GM12878 (cell line): ENCODE data around the gene LIG4. TPM values are rescaled to one million over a fixed set of nuclear protein-coding genes. Genes with fewer than 3 reads are reported as not detected.

Source experiments
- BACH1 ChIP-seq: fragments of 450-650 bp; IDR thresholded peaks from 2 replicates; pipeline ENCODE4 v1.6.1; 2017; ENCODE audit warnings: mild to moderate bottlenecking, borderline replicate concordance
- BCL3 ChIP-seq: IDR thresholded peaks from 2 replicates; pipeline ENCODE4 v1.6.1; 2011; ENCODE audit warnings: borderline replicate concordance, low read depth, mild to moderate bottlenecking, moderate library complexity, low read length; ENCODE audit not compliant: insufficient read depth, poor library complexity, severe bottlenecking
- CHD2 ChIP-seq: IDR thresholded peaks from 2 replicates; pipeline ENCODE4 v1.6.1; 2011; ENCODE audit warnings: low read depth, low read length, improper control_type of control experiment, borderline replicate concordance
- HCFC1 ChIP-seq: fragments of 150-350 bp; IDR thresholded peaks from 2 replicates; pipeline ENCODE4 v1.6.1; 2014; ENCODE audit warnings: low read length
- HDAC6 ChIP-seq: fragments of 200-600 bp; sonication (generic); IDR thresholded peaks from one replicate; pipeline ENCODE4 v1.8.0; 2017; ENCODE audit warnings: antibody characterized with exemption; ENCODE audit not compliant: unreplicated experiment
- PRDM15 ChIP-seq: fragments of 450-650 bp; formaldehyde crosslinking; IDR thresholded peaks from 2 replicates; pipeline ENCODE4 v1.4.0; 2020; ENCODE audit warnings: mild to moderate bottlenecking, moderate library complexity
- RAD51 ChIP-seq: fragments of 450-650 bp; IDR thresholded peaks from 2 replicates; pipeline ENCODE4 v1.6.1; 2016; ENCODE audit warnings: moderate library complexity, mild to moderate bottlenecking, inconsistent platforms
- SIX5 ChIP-seq: IDR thresholded peaks from 2 replicates; pipeline ENCODE4 v1.6.1; 2011; ENCODE audit warnings: mild to moderate bottlenecking, low read depth, low read length, moderate library complexity; ENCODE audit not compliant: severe bottlenecking
- SMARCA5 ChIP-seq: fragments of 450-650 bp; IDR thresholded peaks from 2 replicates; pipeline ENCODE4 v1.6.1; 2017; ENCODE audit warnings: mild to moderate bottlenecking
- SPI1 ChIP-seq: IDR thresholded peaks from 2 replicates; pipeline ENCODE4 v1.6.1; 2011; ENCODE audit warnings: low read depth, mild to moderate bottlenecking, low read length, moderate library complexity, borderline replicate concordance; ENCODE audit not compliant: insufficient read depth
- STAT3 ChIP-seq: IDR thresholded peaks from 2 replicates; pipeline ENCODE4 v1.6.1; 2011; ENCODE audit warnings: low read depth, low read length, improper control_type of control experiment
- USF2 ChIP-seq: IDR thresholded peaks from 2 replicates; pipeline ENCODE4 v1.6.1; 2011; ENCODE audit warnings: low read depth, low read length, improper control_type of control experiment, borderline replicate concordance
- ZBTB33 ChIP-seq: fragments of 450-650 bp; IDR thresholded peaks from 2 replicates; pipeline ENCODE4 v1.6.1; 2017; ENCODE audit warnings: mild to moderate bottlenecking
- ZNF687 ChIP-seq: fragments of 450-650 bp; IDR thresholded peaks from 2 replicates; pipeline ENCODE4 v1.6.1; 2017; ENCODE audit warnings: mild to moderate bottlenecking, moderate library complexity
- polyA plus RNA-seq, 11 experiments: library from polyadenylated mRNA; depleted of rRNA in 4 of 11; unstranded in 6 of 11; stranded (reverse) in 5 of 11; fragments of >200 nt; fragmentation: Nextera tagmentation in 4 of 11; fragmentation: Illumina TruSeq in 1 of 11; extraction: Ambion mirVana in 4 of 11; extraction: Trizol in 1 of 11; gene quantifications; 1 replicate in 1 of 11; 2 replicates in 10 of 11; pipeline versions ENCODE4 v1.2.1 to v1.2.3, GENCODE V29; 2011 to 2016; ENCODE audit warnings: inconsistent platforms in 2 of 11, missing spikeins in 2 of 11, low read depth in 1 of 11
- total RNA-seq, 4 experiments: library from RNA; depleted of rRNA in 3 of 4; stranded (reverse); fragments of >200 nt in 3 of 4; fragmentation: Illumina TruSeq in 1 of 4; extraction: Trizol in 1 of 4; gene quantifications; 2 replicates each; pipeline versions ENCODE4 v1.2.1 to v1.2.3, GENCODE V29; 2013 to 2021

LIG4 gene
- total and polyA plus RNA-seq, 10 of the 15 experiments (the other 5 are each of a cell fraction or from before 2014, with no cell fraction given) = 2.3 to 15.0 (median 8.5) TPM

- no peak for TF ChIP-seq ZBTB33
- peak; percentile 21 for TF ChIP-seq SIX5
- no peak for TF ChIP-seq SMARCA5
- TF ChIP-seq RAD51 = no peak
- TF ChIP-seq ZNF687 = peak; percentile 52; the same call in 1 of the 2 replicates
- no peak; the same call in none of the 2 replicates for TF ChIP-seq CHD2
- peak; percentile 70 for TF ChIP-seq HCFC1
- no peak for TF ChIP-seq HDAC6
- no peak for TF ChIP-seq PRDM15
- TF ChIP-seq BACH1 = peak; percentile 4; the same call in 1 of the 2 replicates
- TF ChIP-seq BCL3 = no peak
- no peak for TF ChIP-seq USF2
- 0 out of 2 replicates have a peak, but pooled peaks have one; percentile 2 for TF ChIP-seq SPI1
- no peak for TF ChIP-seq STAT3
Observed at GRCh38 chr13:108218044-108218974, 3.0 kb upstream of the LIG4 start, which contains the start of gene ABHD13 (continued).
